GM18505 (cell line): ENCODE measurements around the gene WDR19.
"Not testable (repeated sequence)": the region's sequence is repeated elsewhere in the genome, so short reads cannot be mapped to it uniquely, and the experiment has no call there.

Experiments
- ATAC-seq: cut with Tn5 transposase; IDR thresholded peaks from one replicate; pipeline ENCODE4 v1.9.1; 2021; ENCODE audit not compliant: unreplicated experiment
- POLR2A ChIP-seq: IDR thresholded peaks from 4 replicates; pipeline ENCODE4 v1.6.1; 2011; ENCODE audit warnings: borderline replicate concordance; ENCODE audit not compliant: insufficient read depth, insufficient read length; ENCODE audit errors: extremely low read depth

WDR19 gene

DNA sequence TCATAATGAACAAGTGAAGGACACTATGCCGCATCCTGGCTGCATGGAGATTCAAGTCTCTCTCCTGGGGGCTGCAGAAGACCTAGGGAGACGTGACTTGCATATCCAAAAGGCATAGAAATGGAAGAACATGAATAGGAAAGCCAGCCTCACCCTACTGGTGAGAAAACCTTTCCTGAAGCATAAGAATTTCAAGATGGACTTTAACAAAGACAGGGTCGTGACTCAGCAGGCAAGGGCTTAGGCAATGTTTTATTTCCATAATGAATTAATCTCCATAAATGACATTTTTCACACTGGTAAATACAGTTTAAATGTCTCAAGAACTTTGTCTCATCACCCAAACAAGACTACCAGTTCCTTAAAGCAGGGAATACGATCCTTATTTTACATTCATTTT is 104.9 kb downstream of the WDR19 start:
- no peak for ATAC-seq
- no peak for TF ChIP-seq POLR2A

DNA sequence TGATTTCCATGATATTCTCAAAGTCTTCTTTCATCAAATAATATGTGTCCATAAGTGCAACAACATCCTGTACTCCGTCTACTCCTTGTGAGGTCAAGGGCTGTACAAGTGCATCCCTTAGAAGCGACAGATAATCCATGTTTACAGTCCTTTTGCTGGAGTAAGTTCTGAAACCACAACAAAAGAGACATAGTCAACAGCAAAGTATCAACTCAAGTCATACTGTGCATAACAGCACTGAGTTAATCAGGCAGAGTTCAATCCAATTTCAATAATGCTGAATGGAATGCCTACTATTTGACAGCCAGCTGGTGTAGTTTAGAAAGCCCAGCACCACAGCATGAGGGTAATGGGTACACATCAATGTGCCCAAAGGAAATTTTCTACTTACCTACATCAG is 109.4 kb downstream of the WDR19 start:
- ATAC-seq = no peak
- no peak for TF ChIP-seq POLR2A

DNA sequence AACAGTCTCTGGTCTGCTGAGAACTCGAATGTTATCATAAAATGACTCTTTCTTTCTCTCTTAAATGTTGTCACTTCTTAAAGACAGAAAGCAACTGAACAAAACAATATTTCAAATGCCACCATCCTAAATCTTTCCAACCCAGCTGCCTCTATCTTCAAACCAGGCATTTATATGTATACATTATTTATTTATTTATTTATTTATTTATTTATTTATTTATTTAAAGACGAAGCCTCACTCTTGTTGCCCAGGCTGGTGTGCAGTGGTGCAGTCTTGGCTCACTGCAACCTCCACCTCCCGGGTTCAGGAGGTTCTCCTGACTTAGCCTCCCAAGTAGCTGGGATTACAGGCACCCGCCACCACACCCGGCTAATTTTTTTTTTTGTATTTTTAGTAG is 110.1 kb downstream of the WDR19 start:
- ATAC-seq = not testable (repeated sequence)

DNA sequence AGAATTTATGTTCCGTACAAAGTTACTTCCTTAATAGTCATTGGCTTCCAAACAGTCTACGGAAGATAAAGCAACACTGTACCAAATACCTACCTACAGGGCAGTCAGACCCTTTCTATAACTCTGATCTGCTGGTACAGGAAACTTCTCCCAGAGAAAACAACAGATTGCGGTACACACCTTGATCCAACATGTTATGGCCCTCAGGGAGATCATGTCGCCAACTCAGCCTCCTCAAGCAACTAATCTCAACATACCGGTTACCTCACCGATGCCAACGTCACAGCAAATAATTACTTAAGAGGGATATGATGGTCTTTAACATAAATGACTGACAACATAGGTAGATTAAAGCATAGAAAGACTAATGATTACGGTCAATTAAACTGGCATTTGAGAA is 113.5 kb downstream of the WDR19 start:
- ATAC-seq = no peak

DNA sequence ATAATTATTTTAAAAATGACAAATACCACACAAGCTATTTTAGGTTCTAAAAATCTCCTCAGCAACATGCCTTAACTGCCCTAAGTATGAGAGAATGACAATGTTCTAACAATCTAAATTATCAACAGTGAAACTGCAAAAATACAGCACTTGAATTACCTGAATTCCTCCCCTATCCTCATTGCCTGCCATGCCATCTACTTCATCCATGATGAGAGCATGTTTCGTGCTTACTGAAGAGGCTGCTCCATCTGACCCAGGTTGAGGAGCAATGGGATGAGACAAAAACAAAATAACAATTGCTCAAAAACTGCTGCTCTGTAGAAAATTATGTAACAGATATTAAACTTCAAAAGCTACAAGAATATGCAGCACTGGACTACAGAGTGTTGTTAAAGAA is 120.6 kb downstream of the WDR19 start:
- TF ChIP-seq POLR2A = no peak
- ATAC-seq = no peak

More for the DNA sequence above, 113.5 kb downstream of the WDR19 start:
- TF ChIP-seq POLR2A = no peak

DNA sequence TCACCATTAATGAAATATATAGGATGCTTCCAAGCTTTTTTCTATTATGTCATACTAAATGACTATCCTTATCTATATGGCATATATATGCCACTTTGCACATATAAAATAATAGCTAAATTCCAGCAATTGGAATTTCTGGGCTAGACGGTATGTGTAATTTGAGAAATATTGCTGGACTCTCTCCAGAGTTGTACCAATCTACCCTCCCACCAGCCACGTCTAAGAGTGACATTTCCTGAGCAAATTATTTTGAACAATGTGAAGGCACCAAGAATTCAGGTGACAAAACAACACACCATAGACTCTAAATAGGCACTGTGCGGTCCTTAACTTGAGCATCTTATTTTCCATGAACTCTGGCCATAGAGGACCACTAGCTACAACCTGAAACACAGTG is 121.5 kb downstream of the WDR19 start:
- no peak for TF ChIP-seq POLR2A
- ATAC-seq = no peak

DNA sequence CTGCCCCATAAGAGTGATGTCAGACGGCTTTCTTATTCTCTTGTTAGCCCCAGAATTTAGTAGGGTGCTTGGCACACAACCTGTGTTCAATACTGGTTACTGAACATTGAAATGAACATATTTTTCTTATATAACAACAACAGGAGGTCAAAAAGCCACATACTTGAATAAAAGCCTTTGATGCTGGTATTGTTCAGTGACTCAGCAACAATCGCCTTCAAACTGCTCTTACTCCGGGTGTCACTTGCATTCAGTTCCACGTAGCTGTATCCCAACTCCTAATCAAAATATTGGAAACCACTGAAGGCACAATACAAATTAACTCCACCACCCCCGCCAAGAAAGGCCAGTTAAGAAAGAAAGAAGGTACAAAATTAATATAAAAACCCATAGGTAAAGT is 122.3 kb downstream of the WDR19 start:
- no peak for ATAC-seq
- TF ChIP-seq POLR2A = no peak

DNA sequence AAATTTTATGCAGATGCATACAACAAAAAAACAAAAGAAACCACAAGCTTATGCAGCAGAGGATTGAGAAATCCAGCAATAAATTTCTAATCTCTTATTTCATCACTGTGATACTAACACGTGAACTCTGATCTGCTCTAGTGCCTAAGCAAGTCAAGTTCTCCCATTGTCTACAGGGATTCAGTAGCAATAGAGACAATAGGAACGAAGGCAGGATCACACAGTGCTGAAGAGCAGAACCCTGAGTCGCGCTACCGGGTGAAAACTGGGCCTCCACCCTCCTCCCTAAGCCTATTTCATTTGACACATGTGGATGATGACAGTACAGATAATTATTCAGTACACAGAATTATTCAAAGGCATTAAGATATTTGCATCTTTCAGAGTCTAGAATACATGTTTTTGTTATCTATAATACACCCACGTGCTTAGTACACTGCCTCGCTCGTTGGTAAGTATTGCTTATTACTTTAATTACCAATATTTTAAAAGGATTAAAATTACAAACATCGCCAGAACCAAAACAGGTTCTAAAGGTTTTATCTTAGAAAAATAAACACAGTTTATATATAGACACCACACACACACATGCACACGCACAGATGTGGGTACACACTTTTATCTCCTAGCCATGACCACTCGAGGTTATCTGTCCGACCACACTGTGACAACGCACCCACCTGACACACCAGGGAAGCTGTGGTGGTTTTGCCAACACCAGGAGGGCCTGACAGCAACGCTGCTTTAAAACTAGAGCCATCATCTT is 123.8 kb downstream of the WDR19 start:
- ATAC-seq = no peak
- no peak for TF ChIP-seq POLR2A

DNA sequence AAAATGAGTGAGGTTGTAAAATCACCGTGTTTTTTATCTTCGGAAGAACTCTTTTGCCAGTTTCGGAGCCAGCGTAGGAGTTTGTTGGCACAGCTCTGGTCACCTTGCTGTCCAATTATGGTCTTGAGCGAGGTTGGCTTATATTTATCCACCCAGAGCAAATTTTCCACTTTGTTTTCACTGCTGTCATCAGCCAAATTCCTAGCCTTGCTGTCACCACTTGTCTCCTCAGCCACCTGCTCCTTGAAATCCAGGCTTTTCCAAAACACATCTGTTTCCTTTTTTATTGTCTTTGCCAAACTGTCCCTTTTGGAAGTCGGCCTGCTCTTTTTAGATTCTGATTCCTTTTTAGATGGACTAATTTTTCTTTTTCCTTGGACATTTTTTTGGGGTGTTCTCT is 126.3 kb downstream of the WDR19 start:
- no peak for TF ChIP-seq POLR2A
- ATAC-seq = no peak

DNA sequence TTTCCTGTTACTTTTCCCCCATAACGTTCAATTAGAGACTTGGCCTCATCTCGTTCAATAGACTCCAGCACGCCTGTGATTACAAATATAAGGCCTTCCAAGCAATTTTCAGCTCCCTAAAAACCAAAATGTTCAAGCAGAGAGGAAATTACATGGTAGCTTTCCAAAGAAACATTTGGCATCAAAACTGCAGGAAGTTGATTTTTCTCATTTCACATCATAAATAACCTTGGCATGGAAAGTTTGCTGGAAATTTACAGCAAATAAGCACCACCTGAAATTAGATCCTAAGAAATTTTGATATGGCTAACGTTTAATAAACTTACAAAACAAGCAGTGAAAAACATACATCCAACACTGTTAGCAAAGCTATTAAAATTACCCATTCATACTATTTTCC is 130.5 kb downstream of the WDR19 start:
- no peak for ATAC-seq

DNA sequence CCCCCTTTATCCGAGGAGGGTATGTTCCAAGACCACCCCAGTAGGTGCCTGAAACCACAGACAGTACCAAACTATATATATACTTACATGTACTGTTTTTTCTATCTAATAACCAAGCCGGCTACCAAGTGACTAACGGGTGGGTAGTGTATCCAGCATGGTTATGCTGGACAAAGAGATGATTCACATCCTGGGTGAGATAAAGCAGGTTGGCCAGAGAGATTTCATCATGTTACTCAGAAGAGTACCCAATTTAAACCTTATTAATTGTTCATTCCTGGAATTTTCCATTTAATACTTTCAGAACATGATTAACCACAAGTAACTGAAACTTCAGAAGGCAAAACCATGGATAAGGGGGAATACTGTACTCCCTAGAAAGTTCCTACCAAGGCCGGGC is 137.3 kb downstream of the WDR19 start:
- no peak for ATAC-seq
- TF ChIP-seq POLR2A = no peak

More for the DNA sequence above, 130.5 kb downstream of the WDR19 start:
- no peak for TF ChIP-seq POLR2A

DNA sequence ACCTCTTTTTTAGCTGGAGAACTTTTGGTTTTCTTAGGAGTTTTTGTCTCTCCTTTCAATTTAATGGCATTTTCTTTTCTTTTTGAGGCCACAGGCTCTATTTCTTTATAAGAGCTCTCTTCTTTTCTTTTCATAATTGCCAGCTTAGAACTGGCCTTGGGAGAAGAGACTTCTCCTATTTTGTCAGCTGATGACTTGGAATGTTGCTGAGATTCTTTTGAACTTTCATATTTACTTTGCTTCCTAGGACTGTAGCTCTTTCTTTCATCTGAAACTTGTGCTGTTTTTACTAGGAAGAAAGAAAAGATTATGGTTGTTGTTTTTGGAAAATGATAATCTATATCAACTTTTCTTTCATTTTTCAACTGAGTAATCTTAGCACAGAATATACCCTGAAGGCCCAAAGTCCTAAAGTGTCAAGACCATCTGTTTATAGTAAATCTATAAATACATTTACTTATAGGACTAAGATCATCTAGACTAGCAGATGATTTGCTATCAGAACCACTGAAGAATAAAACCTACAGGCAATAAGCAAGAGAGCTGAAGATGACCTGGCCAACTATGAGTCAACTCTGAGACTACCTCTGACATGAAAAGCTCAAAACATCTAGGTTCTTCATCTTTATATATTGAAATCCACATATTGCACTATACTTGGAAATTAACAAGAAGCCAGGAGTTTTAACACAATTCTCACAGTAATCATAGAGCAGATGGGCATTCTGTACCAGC is 138.2 kb downstream of the WDR19 start:
- no peak for ATAC-seq
- no peak for TF ChIP-seq POLR2A

DNA sequence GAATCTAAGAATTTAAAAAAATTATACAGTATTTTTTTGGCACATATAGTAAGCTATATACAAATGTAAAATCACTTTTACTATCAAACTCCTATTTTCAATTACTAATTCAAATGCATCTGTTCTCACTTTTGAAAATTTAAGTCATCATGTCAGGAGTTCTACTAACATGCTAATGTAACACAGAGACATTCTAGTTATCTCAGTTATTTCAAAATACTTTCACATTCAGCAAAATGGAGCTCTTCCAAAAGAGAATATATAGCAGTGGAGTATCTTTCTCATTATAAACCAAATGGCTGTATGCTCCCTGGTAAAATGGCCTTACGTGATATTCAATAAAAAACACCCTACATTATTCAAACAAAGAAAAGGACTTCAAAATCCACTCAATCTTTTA is 141.5 kb downstream of the WDR19 start:
- TF ChIP-seq POLR2A = no peak
- ATAC-seq = no peak

DNA sequence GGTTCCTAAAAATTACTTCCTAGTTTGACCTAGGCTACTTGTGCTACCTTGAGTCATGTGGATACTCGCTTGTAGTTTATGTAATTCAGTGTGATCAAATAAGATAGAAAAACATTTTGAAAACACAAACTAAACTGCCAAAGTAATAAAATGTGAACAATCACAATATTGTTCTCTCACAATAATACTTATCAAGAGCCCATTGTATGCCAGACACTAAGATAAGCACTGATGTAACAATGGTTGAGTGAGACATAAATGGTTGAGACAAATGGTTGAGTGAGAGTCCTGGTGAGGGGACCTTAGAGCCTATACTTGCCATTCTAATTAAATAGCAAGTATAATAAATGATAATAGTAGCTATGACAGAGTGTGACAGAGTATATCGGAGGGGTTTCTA is 142.1 kb downstream of the WDR19 start:
- ATAC-seq = no peak
- TF ChIP-seq POLR2A = no peak
